ENCODE measurements around the gene POLR3E. TPM values are rescaled to one million over a fixed set of nuclear protein-coding genes. Genes with fewer than 3 reads are reported as not detected.

The POLR3E gene
- total RNA-seq, 1 experiment from 2014 or later, result 73.5 TPM

DNA sequence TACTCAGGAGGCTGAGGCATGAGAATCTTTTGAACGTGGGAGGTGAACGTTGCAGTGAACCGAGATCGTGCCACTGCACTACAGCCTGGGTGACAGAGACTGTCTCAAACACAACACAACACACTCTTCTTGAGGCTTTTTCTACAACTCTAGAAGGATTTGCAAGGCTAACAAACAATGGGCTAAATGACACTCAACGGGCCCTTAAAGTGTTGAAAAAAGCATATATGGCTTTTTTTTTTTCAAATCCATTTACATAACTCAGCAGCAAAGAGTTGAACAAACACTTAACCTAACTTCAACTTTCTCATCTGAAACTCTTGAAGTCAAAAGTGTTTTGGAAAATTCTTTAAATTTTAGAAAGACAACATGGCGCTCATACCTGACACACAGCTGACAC, 54.9 kb downstream of the POLR3E start (continued):
- TF ChIP-seq, protein P1, sequence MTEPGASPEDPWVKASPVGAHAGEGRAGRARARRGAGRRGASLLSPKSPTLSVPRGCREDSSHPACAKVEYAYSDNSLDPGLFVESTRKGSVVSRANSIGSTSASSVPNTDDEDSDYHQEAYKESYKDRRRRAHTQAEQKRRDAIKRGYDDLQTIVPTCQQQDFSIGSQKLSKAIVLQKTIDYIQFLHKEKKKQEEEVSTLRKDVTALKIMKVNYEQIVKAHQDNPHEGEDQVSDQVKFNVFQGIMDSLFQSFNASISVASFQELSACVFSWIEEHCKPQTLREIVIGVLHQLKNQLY (CRISPR knock-in tag; IDR thresholded peaks at IDR 0.05), result no peak
- TF ChIP-seq CREM (CRISPR knock-in tag; IDR thresholded peaks at IDR 0.05) (no peak), SP1 (CRISPR knock-in tag; conservative IDR thresholded peaks at IDR 0.05) (no peak), ZNF138 (CRISPR knock-in tag; conservative IDR thresholded peaks at IDR 0.05) (no peak), FOXJ3 (CRISPR knock-in tag; IDR thresholded peaks at IDR 0.05; ENCODE audit: borderline replicate concordance) (no peak), IRF2 (CRISPR knock-in tag; IDR thresholded peaks at IDR 0.05; ENCODE audit: borderline replicate concordance, low read depth) (no peak)
- TF ChIP-seq, protein P2, sequence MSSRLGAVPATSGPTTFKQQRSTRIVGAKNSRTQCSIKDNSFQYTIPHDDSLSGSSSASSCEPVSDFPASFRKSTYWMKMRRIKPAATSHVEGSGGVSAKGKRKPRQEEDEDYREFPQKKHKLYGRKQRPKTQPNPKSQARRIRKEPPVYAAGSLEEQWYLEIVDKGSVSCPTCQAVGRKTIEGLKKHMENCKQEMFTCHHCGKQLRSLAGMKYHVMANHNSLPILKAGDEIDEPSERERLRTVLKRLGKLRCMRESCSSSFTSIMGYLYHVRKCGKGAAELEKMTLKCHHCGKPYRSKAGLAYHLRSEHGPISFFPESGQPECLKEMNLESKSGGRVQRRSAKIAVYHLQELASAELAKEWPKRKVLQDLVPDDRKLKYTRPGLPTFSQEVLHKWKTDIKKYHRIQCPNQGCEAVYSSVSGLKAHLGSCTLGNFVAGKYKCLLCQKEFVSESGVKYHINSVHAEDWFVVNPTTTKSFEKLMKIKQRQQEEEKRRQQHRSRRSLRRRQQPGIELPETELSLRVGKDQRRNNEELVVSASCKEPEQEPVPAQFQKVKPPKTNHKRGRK (CRISPR knock-in tag; IDR thresholded peaks at IDR 0.05; ENCODE audit: borderline replicate concordance), result no peak
- TF ChIP-seq, protein P3, sequence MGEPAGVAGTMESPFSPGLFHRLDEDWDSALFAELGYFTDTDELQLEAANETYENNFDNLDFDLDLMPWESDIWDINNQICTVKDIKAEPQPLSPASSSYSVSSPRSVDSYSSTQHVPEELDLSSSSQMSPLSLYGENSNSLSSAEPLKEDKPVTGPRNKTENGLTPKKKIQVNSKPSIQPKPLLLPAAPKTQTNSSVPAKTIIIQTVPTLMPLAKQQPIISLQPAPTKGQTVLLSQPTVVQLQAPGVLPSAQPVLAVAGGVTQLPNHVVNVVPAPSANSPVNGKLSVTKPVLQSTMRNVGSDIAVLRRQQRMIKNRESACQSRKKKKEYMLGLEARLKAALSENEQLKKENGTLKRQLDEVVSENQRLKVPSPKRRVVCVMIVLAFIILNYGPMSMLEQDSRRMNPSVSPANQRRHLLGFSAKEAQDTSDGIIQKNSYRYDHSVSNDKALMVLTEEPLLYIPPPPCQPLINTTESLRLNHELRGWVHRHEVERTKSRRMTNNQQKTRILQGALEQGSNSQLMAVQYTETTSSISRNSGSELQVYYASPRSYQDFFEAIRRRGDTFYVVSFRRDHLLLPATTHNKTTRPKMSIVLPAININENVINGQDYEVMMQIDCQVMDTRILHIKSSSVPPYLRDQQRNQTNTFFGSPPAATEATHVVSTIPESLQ (CRISPR knock-in tag; IDR thresholded peaks at IDR 0.05), result no peak

DNA sequence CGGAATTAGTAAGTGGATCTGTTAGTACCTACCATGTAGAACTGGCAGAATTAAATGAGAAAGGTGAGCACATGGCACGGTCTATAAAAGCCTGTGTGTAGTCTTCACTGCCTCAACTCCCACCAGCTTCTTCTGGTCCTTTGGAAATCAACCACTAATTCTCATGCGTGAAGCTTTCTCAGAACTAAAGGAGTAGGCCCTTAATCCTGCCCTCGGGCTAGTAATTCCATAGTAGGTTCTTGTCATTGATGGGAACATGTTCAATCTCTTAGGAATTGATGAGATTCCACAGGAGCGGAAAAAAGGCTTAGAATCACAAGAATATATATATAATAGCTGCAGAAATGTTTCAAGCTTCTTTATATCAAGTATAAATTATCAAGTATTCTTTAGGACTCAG, 55.5 kb downstream of the POLR3E start:
- H3K4me1 Mint-ChIP-seq, result peaks cover 24% of the 10 kb centered on the region
- no peak overlapping the region for H3K27ac Mint-ChIP-seq
- H3K9me3 Mint-ChIP-seq, result peaks cover 10% of the 10 kb centered on the region; the same call in 1 of the 2 replicates
- CTCF ChIA-PET, result interaction anchor here (0.8 to 1.5 kb wide), 4 partner anchors 32 to 1164 kb away, joined by 3 to 5 read pairs (median 4); no protein-coding TSS in a partner anchor
- DNase-seq (ENCODE audit: low spot score) (no peak), ATAC-seq (no peak)
- H3K36me3 Mint-ChIP-seq, result peaks cover 49% of the 10 kb centered on the region
- POLR2A ChIA-PET, result no interaction called here
- no peak overlapping the region for H3K4me3 Mint-ChIP-seq
- no peaks in the 10 kb centered on the region for H3K27me3 Mint-ChIP-seq (ENCODE audit: low read depth)
- TF ChIP-seq SOX15 (CRISPR knock-in tag; IDR thresholded peaks at IDR 0.05), result no peak
- TF ChIP-seq NR3C1 (CRISPR knock-in tag; conservative IDR thresholded peaks at IDR 0.05; ENCODE audit: low read depth), result no peak
- no peak for TF ChIP-seq ZNF396 (CRISPR knock-in tag; IDR thresholded peaks at IDR 0.05; ENCODE audit: borderline replicate concordance)
- TF ChIP-seq JUN (CRISPR knock-in tag; IDR thresholded peaks at IDR 0.05), result no peak
- TF ChIP-seq, protein P4, sequence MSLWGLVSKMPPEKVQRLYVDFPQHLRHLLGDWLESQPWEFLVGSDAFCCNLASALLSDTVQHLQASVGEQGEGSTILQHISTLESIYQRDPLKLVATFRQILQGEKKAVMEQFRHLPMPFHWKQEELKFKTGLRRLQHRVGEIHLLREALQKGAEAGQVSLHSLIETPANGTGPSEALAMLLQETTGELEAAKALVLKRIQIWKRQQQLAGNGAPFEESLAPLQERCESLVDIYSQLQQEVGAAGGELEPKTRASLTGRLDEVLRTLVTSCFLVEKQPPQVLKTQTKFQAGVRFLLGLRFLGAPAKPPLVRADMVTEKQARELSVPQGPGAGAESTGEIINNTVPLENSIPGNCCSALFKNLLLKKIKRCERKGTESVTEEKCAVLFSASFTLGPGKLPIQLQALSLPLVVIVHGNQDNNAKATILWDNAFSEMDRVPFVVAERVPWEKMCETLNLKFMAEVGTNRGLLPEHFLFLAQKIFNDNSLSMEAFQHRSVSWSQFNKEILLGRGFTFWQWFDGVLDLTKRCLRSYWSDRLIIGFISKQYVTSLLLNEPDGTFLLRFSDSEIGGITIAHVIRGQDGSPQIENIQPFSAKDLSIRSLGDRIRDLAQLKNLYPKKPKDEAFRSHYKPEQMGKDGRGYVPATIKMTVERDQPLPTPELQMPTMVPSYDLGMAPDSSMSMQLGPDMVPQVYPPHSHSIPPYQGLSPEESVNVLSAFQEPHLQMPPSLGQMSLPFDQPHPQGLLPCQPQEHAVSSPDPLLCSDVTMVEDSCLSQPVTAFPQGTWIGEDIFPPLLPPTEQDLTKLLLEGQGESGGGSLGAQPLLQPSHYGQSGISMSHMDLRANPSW (CRISPR knock-in tag; conservative IDR thresholded peaks at IDR 0.05; ENCODE audit: low read depth), result no peak
- TF ChIP-seq RELA (CRISPR knock-in tag; IDR thresholded peaks at IDR 0.05; ENCODE audit: borderline replicate concordance), result no peak
- no peak for TF ChIP-seq NR2C2 (CRISPR knock-in tag; IDR thresholded peaks at IDR 0.05)
- no peak for TF ChIP-seq GABPB1 (CRISPR knock-in tag; IDR thresholded peaks at IDR 0.05)
- TF ChIP-seq, protein P5, sequence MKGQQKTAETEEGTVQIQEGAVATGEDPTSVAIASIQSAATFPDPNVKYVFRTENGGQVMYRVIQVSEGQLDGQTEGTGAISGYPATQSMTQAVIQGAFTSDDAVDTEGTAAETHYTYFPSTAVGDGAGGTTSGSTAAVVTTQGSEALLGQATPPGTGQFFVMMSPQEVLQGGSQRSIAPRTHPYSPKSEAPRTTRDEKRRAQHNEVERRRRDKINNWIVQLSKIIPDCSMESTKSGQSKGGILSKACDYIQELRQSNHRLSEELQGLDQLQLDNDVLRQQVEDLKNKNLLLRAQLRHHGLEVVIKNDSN (CRISPR knock-in tag; IDR thresholded peaks at IDR 0.05), result no peak
- TF ChIP-seq, protein P6, sequence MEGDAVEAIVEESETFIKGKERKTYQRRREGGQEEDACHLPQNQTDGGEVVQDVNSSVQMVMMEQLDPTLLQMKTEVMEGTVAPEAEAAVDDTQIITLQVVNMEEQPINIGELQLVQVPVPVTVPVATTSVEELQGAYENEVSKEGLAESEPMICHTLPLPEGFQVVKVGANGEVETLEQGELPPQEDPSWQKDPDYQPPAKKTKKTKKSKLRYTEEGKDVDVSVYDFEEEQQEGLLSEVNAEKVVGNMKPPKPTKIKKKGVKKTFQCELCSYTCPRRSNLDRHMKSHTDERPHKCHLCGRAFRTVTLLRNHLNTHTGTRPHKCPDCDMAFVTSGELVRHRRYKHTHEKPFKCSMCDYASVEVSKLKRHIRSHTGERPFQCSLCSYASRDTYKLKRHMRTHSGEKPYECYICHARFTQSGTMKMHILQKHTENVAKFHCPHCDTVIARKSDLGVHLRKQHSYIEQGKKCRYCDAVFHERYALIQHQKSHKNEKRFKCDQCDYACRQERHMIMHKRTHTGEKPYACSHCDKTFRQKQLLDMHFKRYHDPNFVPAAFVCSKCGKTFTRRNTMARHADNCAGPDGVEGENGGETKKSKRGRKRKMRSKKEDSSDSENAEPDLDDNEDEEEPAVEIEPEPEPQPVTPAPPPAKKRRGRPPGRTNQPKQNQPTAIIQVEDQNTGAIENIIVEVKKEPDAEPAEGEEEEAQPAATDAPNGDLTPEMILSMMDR (IDR thresholded peaks at IDR 0.05), result no peak
- TF ChIP-seq SP1 (CRISPR knock-in tag; conservative IDR thresholded peaks at IDR 0.05), result no peak
- TF ChIP-seq, protein P7, sequence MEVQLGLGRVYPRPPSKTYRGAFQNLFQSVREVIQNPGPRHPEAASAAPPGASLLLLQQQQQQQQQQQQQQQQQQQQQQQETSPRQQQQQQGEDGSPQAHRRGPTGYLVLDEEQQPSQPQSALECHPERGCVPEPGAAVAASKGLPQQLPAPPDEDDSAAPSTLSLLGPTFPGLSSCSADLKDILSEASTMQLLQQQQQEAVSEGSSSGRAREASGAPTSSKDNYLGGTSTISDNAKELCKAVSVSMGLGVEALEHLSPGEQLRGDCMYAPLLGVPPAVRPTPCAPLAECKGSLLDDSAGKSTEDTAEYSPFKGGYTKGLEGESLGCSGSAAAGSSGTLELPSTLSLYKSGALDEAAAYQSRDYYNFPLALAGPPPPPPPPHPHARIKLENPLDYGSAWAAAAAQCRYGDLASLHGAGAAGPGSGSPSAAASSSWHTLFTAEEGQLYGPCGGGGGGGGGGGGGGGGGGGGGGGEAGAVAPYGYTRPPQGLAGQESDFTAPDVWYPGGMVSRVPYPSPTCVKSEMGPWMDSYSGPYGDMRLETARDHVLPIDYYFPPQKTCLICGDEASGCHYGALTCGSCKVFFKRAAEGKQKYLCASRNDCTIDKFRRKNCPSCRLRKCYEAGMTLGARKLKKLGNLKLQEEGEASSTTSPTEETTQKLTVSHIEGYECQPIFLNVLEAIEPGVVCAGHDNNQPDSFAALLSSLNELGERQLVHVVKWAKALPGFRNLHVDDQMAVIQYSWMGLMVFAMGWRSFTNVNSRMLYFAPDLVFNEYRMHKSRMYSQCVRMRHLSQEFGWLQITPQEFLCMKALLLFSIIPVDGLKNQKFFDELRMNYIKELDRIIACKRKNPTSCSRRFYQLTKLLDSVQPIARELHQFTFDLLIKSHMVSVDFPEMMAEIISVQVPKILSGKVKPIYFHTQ (CRISPR knock-in tag; IDR thresholded peaks at IDR 0.05), result no peak
- no peak for TF ChIP-seq SMAD4 (CRISPR knock-in tag; IDR thresholded peaks at IDR 0.05)
- no peak for TF ChIP-seq GTF2I (CRISPR knock-in tag; conservative IDR thresholded peaks at IDR 0.05)
- TF ChIP-seq, protein P8, sequence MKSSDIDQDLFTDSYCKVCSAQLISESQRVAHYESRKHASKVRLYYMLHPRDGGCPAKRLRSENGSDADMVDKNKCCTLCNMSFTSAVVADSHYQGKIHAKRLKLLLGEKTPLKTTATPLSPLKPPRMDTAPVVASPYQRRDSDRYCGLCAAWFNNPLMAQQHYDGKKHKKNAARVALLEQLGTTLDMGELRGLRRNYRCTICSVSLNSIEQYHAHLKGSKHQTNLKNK (CRISPR knock-in tag; IDR thresholded peaks at IDR 0.05), result no peak
- TF ChIP-seq KAT7 (CRISPR knock-in tag; IDR thresholded peaks at IDR 0.05; ENCODE audit: borderline replicate concordance), result no peak

All from WTC11 (cell line).